NCI-H510A (cell line): Measurements from ENCODE around the gene BABAM1.

ENCODE experiments used
- DNase-seq: peaks from one replicate; lab custom pipeline; 2025; lab: John Stamatoyannopoulos, UW

BABAM1 gene

GRCh38 chr19:17324357-17325114 lies 57.3 kb downstream of the BABAM1 start:
- no peak for DNase-seq

DNA sequence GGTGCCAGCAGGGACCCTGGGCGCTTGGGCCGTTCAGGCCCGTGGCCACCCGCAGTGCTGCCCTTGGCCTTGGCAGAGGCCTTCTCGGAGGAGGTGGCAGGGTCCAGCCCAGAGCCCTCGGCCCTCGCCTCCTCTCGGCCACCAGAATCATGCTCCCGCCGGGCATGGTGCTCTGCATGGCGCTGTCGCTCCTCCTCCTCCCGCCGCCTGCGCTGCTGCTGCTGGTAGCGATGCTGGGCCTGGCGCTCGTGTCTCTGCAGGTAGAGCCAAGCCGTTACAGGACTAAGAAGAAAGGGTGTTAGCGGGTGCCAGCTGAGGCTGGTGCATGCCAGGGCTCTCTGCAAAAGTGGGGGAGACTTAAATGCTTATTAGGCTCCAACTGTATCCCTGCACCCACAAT lies 57.9 kb downstream of the BABAM1 start:
- DNase-seq = no peak

GRCh38 chr19:17325881-17326594 lies 58.8 kb downstream of the BABAM1 start:
- no peak for DNase-seq

DNA sequence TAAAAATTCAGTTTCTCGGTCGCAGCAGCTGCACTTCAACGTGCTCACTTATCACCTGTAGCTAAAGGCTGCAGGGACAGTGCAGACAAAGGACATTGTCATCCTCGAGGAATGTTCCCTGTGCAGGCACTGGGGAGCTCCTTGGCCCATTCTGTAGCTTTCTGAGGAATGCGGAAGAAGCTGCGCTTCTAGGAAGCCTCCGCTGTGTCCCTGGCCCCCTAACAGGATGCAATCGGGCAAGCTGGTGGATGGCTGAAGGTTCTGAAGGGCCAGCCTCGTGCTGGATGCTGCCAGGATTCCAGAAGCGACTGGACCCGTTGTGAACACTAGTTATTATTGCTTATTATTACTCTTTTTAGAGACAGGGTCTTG lies 59.3 kb downstream of the BABAM1 start:
- DNase-seq = no peak

DNA sequence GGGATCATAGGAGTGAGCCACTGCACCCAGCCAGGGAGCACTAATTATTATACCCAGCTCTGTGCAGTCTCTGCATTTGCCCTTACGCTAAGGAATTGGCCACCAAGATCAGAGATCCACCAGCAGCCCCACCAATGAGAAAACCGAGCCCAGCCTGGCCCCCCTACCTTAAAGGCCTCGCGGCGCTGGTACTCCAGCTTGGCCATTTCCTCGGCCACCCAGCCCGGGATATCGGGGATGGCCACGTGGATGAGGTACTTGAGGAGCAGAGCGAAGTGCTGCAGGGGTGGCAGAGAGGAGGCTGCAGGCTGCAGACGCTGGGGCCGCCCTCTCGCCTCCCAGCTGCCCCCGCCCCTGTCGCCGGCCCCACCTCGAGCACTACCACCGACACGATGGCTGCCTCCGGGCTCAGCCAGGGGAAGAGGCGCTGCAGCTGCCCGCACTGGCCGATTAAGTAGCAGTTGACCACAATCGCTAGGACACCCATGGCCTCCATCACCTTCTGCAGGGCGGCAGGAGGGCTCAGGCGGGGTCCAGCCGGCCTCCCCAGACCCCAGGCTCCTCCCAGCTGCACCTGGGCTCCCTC lies 59.9 kb downstream of the BABAM1 start:
- DNase-seq = no peak

DNA sequence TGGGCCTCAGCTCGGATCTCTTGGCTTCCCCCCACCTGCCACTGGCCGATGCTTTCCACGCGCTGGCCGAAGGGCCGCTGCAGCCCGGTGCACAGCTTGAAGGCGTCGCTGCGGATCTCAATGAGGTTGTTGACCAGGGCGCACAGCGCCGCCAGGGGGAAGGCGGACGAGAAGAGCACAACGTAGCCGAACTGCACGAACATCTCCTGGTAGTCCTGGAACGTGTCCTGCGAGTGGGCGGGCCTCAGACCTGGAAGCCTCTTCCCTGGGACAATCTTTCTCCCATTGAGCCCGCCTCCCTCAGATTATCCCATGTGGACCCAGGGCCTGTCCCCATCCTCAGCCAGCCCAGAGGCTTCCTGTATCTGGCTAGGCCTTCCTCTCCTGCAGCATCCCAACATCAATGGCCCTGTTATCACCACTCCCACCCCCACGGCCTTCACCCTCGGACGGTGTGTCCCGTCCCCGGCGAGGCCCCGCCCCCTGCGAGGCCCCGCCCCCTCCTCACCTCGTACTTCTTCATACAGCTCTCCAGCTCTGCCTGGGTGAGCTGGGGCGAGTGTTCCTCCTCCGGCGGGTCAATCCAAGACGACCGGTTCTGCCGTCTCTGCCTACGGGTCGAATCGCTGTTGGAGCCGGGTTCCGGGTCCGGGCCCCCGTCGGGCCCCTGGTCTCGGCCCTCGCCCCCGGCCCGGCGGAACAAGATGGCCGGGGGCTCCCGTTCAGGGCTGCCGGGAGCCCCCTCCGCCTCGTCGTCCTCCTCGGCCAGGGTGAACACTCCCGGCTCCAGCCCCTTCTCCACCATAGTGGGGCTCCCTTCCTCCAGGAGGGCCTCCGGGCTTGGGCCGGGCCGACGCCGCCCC lies 60.6 kb downstream of the BABAM1 start:
- DNase-seq = no peak
